ENCODE measurements around the gene STPG1. TPM values are rescaled to one million over a fixed set of nuclear protein-coding genes. Genes with fewer than 3 reads are reported as not detected.

Gene STPG1
- total RNA-seq, 1 donor from 2014 or later: 13.1 TPM

- Histone ChIP-seq H3K4me3 (no peak overlapping the region), H3K27me3 (ENCODE audit: low read depth) (no peaks in the 10 kb centered on the region), H3K4me1 (no peaks in the 10 kb centered on the region), H3K9me3 (no peaks in the 10 kb centered on the region), H3K36me3 (no peaks in the 10 kb centered on the region), H3K27ac (no peak overlapping the region)
- no peak for DNase-seq
- intact Hi-C loops (cut with DNase I): no loop called here
- TF ChIP-seq, protein P1, sequence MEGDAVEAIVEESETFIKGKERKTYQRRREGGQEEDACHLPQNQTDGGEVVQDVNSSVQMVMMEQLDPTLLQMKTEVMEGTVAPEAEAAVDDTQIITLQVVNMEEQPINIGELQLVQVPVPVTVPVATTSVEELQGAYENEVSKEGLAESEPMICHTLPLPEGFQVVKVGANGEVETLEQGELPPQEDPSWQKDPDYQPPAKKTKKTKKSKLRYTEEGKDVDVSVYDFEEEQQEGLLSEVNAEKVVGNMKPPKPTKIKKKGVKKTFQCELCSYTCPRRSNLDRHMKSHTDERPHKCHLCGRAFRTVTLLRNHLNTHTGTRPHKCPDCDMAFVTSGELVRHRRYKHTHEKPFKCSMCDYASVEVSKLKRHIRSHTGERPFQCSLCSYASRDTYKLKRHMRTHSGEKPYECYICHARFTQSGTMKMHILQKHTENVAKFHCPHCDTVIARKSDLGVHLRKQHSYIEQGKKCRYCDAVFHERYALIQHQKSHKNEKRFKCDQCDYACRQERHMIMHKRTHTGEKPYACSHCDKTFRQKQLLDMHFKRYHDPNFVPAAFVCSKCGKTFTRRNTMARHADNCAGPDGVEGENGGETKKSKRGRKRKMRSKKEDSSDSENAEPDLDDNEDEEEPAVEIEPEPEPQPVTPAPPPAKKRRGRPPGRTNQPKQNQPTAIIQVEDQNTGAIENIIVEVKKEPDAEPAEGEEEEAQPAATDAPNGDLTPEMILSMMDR (IDR thresholded peaks at IDR 0.05): no peak
- ATAC-seq: no peak
Observed at GRCh38 chr1:24331961-24332673, 81.5 kb downstream of the STPG1 start.

DNA sequence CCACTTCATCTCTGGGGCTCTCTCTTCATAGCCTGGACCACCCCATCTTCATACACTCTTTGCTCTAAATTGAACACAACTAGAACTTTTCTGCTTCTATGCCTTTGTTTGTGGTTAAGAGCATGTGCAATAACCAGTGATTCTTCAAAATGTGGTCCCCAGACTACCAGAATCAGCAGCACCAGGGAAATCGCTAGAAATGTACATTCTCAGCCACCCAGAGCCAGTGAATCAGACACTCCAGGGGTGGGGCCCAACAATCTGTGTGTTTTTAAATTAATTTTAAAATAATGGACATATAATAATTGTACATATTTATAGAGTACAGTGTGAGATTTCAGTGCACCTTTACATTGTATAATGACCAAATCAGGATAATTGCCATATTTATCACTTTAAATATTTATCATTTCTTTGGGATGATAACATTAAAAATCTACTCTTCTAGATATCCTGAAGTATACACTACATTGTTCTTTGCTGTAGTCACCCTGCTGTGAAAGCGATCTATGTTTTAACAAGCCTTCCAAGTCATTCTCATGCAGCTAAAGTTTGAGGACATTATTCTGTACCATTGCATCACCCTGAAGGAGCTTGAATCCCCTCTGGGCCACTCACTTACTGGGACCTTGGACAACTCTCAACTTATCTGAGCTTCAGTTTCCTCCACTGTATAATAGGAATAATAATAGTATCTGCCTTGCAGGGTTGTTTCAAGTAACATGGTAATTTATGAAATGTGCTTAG is 83.6 kb downstream of the STPG1 start:
- Histone ChIP-seq H3K9me3 (no peaks in the 10 kb centered on the region), H3K36me3 (no peaks in the 10 kb centered on the region), H3K27me3 (ENCODE audit: low read depth) (no peaks in the 10 kb centered on the region), H3K4me3 (no peak overlapping the region), H3K4me1 (no peaks in the 10 kb centered on the region), H3K27ac (no peak overlapping the region)
- no peak for DNase-seq
- ATAC-seq: no peak
- intact Hi-C loops (cut with DNase I): no loop called here
- TF ChIP-seq, protein P1 (IDR thresholded peaks at IDR 0.05): no peak

- Histone ChIP-seq H3K4me1 (no peaks in the 10 kb centered on the region), H3K9me3 (no peaks in the 10 kb centered on the region), H3K27ac (no peak overlapping the region), H3K27me3 (ENCODE audit: low read depth) (no peaks in the 10 kb centered on the region), H3K36me3 (no peaks in the 10 kb centered on the region), H3K4me3 (no peak overlapping the region)
- TF ChIP-seq, protein P1 (IDR thresholded peaks at IDR 0.05): no peak
- intact Hi-C loops (cut with DNase I): no loop called here
- DNase-seq (no peak), ATAC-seq (no peak)
Observed at GRCh38 chr1:24329331-24329730, 84.3 kb downstream of the STPG1 start.

DNA sequence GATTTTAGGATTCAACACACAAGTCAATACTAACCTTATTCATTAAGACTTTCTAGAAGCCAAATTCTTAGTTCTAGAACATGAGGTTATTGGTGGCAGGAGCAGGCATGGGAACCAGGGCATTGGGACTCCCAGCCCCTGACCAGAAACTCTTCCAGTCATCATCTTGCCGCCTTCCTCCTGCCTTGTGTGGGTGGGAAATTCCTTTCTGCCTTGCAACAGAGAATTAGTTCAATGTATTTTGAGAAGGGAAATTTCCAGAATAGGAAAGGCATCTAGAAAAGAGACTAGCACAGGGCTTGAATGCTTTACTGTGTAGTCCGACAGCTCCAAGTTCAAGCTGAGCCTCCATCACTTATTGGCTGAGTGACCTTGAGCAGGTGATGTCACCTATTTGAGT is 85.7 kb downstream of the STPG1 start:
- Histone ChIP-seq H3K4me3 (no peak overlapping the region), H3K4me1 (no peaks in the 10 kb centered on the region), H3K36me3 (no peaks in the 10 kb centered on the region), H3K9me3 (no peaks in the 10 kb centered on the region), H3K27me3 (ENCODE audit: low read depth) (no peaks in the 10 kb centered on the region), H3K27ac (no peak overlapping the region)
- DNase-seq (no peak), ATAC-seq (no peak)
- intact Hi-C loops (cut with DNase I): no loop called here
- TF ChIP-seq, protein P1 (IDR thresholded peaks at IDR 0.05): no peak

DNA sequence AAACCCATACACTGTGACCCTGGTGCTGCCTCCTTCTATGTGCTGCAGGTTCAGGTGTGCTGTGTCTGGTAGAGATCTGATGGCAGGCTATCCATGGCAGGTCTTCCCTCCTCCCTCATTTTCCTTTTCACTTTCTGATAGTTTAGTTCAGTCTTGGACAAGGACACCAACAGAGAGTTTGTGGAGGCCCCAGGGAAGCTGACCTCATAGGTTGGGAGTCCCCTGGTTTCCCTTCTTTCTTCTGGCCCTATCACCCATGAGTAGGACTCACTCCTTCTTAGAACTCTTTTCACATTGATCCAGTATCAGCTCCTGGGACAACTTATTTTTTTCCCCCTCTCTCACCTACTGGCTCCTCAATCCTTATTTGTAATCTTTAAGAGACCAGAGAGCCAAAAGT is 86.1 kb downstream of the STPG1 start:
- TF ChIP-seq, protein P1 (IDR thresholded peaks at IDR 0.05): no peak
- Histone ChIP-seq H3K27me3 (ENCODE audit: low read depth) (peaks cover 2% of the 10 kb centered on the region), H3K9me3 (no peaks in the 10 kb centered on the region), H3K36me3 (no peaks in the 10 kb centered on the region), H3K4me3 (no peak overlapping the region), H3K27ac (no peak overlapping the region), H3K4me1 (peaks cover under 1% of the 10 kb centered on the region)
- DNase-seq (no peak), ATAC-seq (no peak)
- intact Hi-C loops (cut with DNase I): no loop called here
